AG04450 (cell line): ENCODE results near the gene MTAP. TPM values are rescaled to one million over a fixed set of nuclear protein-coding genes. Genes with fewer than 3 reads are reported as not detected.

Source experiments
- CTCF ChIA-PET: fragments of 300-600, 350-600 bp; formaldehyde crosslinking; extraction: SDS; loops from one replicate; lab custom pipeline; 2022; ENCODE audit warnings: antibody characterized with exemption, inconsistent platforms; lab: Charles Lee
- POLR2A ChIA-PET: fragments of 350-600 bp; formaldehyde crosslinking; extraction: SDS; loops from one replicate; lab custom pipeline; 2021; ENCODE audit warnings: antibody characterized with exemption, inconsistent platforms; lab: Yijun Ruan, JAX
- DNase-seq: peaks from one replicate; pipeline ENCODE4 v3.0.0-alpha.2; 2011; ENCODE audit warnings: low read depth, low spot score
- H3K27ac ChIP-seq: one replicate; pipeline ENCODE4 v1.5.1; 2012; ENCODE audit warnings: low read depth, low read length, control low read depth
- H3K27me3 ChIP-seq: one replicate; pipeline ENCODE4 v1.6.0; 2012; ENCODE audit warnings: low read length; ENCODE audit not compliant: control insufficient read depth, insufficient read depth
- H3K4me3 ChIP-seq: 2 replicates; pipeline ENCODE4 v1.5.1; 2011; ENCODE audit warnings: mild to moderate bottlenecking, low read depth, low read length, control low read depth
- H3K9me3 ChIP-seq: 2 replicates; pipeline ENCODE4 v1.5.1; 2012; ENCODE audit warnings: low read length; ENCODE audit not compliant: control insufficient read depth, insufficient read depth
- polyA plus RNA-seq: library from polyadenylated mRNA; depleted of rRNA; stranded (reverse); fragments of >200 nt; gene quantifications from 2 replicates; pipeline ENCODE4 v1.2.3, GENCODE V29; 2011
- TF ChIP-seq, protein P1 (sequence below): IDR thresholded peaks from 2 replicates; pipeline ENCODE4 v1.5.1; 2011; ENCODE audit warnings: low read depth, low read length, control low read depth, inconsistent platforms

The MTAP gene
- polyA plus RNA-seq, 1 experiment, result 26.1 TPM

DNA sequence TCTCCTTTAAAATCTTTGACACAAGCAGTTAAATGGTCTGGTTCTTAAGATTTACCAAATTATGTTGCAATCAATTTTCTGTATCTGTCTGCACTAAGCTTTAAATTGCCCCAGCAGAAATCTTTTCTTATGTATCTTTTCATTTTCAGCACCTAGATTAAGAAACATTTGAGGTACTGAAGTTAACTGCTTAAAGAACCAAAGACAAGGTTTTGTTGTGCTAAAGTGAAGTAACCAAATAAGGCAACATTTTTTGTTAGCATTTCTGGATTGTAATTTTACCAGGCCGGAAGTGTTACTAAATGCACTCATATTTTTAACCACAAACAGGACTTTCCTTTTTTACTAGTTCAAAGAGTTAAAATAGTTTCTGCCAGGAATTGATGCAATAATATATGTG is 24.1 kb upstream of the MTAP start:
- POLR2A ChIA-PET, result no interaction called here
- CTCF ChIA-PET, result interaction anchor here (0.6 to 3.9 kb wide), 4 partner anchors 10 to 313 kb away, joined by 3 to 16 read pairs (median 6); no protein-coding TSS in a partner anchor
- no peak overlapping the region for H3K4me3 ChIP-seq

DNA sequence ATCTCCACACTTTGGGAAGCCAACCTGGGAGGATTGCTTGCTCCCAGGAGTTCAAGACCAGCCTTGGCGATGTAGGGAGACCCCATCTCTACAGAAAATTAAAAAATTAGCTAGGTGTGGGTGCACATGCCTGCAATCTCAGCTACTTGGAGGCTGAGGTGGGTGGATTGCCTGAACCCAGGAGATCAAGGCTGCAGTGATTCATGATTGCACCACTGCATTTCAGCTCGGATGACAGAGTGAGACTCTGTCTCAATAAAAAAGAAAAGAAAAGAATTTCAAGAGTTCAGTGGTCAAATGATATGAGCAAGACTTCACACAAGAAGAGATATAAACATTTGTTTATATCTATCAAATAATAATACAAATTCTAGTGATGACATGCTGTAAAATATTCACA is 23.0 kb upstream of the MTAP start:
- Histone ChIP-seq H3K4me3 (no peak overlapping the region), H3K27ac (no peak overlapping the region), H3K9me3 (no peaks in the 10 kb centered on the region), H3K27me3 (no peaks in the 10 kb centered on the region)
- POLR2A ChIA-PET, result no interaction called here
- CTCF ChIA-PET, result interaction anchor here (0.7 to 3.9 kb wide), 4 partner anchors 9 to 314 kb away, joined by 3 to 16 read pairs (median 9); no protein-coding TSS in a partner anchor
- TF ChIP-seq, protein P1, sequence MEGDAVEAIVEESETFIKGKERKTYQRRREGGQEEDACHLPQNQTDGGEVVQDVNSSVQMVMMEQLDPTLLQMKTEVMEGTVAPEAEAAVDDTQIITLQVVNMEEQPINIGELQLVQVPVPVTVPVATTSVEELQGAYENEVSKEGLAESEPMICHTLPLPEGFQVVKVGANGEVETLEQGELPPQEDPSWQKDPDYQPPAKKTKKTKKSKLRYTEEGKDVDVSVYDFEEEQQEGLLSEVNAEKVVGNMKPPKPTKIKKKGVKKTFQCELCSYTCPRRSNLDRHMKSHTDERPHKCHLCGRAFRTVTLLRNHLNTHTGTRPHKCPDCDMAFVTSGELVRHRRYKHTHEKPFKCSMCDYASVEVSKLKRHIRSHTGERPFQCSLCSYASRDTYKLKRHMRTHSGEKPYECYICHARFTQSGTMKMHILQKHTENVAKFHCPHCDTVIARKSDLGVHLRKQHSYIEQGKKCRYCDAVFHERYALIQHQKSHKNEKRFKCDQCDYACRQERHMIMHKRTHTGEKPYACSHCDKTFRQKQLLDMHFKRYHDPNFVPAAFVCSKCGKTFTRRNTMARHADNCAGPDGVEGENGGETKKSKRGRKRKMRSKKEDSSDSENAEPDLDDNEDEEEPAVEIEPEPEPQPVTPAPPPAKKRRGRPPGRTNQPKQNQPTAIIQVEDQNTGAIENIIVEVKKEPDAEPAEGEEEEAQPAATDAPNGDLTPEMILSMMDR, result no peak
- DNase-seq, result no peak

More for the DNA sequence above, 24.1 kb upstream of the MTAP start:
- Histone ChIP-seq H3K27me3 (no peaks in the 10 kb centered on the region), H3K27ac (peak overlapping the region; percentile 95), H3K9me3 (no peaks in the 10 kb centered on the region)
- TF ChIP-seq, protein P1, result no peak
- no peak for DNase-seq

DNA sequence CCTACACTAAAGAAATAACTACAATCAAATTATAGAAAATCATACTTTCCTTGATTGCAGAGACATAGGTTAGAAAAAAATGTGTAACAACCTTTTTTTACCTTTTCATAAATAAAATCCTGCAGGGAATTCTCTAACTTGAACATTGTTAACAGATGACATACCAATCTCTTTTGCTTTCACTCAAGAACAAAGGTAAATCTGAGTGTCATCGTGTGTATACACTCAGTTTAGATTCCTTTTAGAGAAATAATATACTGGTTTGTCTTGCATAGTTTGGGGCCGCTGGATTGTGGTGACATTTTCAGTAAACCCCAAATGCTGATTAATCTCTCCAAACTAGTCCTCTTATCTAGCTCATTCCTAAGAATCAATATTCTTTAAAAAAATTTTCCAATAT is 20.8 kb upstream of the MTAP start:
- CTCF ChIA-PET, result interaction anchor here (1.4 to 2.0 kb wide), 3 partner anchors 7 to 347 kb away, joined by 6 to 9 read pairs (median 7); no protein-coding TSS in a partner anchor
- Histone ChIP-seq H3K27me3 (no peaks in the 10 kb centered on the region), H3K27ac (no peak overlapping the region), H3K4me3 (no peak overlapping the region), H3K9me3 (no peaks in the 10 kb centered on the region)
- TF ChIP-seq, protein P1, result no peak
- POLR2A ChIA-PET, result no interaction called here
- DNase-seq, result no peak

DNA sequence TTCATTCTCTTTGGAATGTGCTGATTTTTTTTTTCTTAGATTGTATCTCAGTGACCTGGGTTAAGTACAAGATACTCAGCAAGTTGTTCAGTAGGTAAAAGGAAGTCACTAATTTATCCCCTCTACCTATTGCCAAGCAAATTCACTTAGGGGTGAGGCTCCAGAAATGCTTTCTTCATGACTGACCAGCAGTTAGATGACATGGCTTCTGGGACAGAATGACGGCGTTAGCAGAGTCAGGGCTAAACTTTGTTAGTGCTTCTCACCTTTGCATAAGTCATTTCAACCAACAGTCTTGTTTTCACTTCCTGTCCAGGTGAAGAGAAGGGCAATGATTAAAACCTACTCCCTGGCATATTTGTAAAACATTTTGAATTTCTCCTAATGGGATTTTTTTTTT is 20.2 kb upstream of the MTAP start:
- H3K4me3 ChIP-seq, result no peak overlapping the region
- POLR2A ChIA-PET, result no interaction called here
- H3K9me3 ChIP-seq, result no peaks in the 10 kb centered on the region
- no peak overlapping the region for H3K27ac ChIP-seq
- H3K27me3 ChIP-seq, result no peaks in the 10 kb centered on the region
- DNase-seq, result no peak
- TF ChIP-seq, protein P1, result no peak
- CTCF ChIA-PET, result no interaction called here

DNA sequence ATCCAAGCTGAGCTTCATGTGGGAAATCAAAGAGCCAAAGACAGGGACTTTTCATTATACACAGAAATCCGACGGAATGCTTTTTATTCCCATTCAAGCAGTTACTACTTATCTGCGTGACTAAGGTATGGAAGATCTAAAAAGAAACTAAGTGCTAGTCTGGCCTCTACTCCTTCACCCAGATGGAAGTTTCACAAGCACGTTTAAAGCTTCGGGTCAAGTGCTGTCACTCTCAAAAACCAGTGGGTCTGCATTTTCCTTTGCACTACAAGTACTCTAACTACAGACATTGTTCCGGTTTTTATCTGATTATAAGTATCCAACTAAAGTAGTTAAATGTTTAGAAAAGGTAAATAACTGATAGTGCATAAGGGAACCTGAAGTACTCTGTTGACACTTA is 13.7 kb upstream of the MTAP start:
- Histone ChIP-seq H3K9me3 (no peaks in the 10 kb centered on the region), H3K27me3 (no peaks in the 10 kb centered on the region), H3K27ac (no peak overlapping the region), H3K4me3 (no peak overlapping the region)
- TF ChIP-seq, protein P1, result no peak
- ChIA-PET CTCF (interaction anchor here (0.6 to 3.8 kb wide), 60 partner anchors 8 to 1609 kb away, joined by 3 to 107 read pairs (median 5); partner anchors contain the start of genes IFNE and KLHL9), POLR2A (no interaction called here)
- no peak for DNase-seq
